CD14-positive monocyte (primary cell): ENCODE data around the gene ATP5PD. TPM values are rescaled to one million over a fixed set of nuclear protein-coding genes. Genes with fewer than 3 reads are reported as not detected.

Experiments used
- DNase-seq, 3 donors: peaks; one replicate each; pipeline ENCODE4 v3.0.0-alpha.2; 2011 to 2022
- H2AFZ ChIP-seq: 2 replicates; pipeline ENCODE4 v1.6.0; 2012; ENCODE audit warnings: mild to moderate bottlenecking, low read depth, low read length, inconsistent platforms; ENCODE audit not compliant: insufficient read depth, poor library complexity, severe bottlenecking
- H3K27ac ChIP-seq, 2 donors: 1 replicate in 1 of 2; 2 replicates in 1 of 2; pipeline ENCODE4 v1.5.1; 2012 to 2013; ENCODE audit warnings: low read length in 2 of 2, control low read depth in 1 of 2, inconsistent platforms in 1 of 2, low read depth in 1 of 2, mild to moderate bottlenecking in 1 of 2
- H3K27me3 ChIP-seq, 2 donors: one replicate each; pipeline versions ENCODE4 v1.6.0 to v1.6.1; 2011 to 2013; ENCODE audit warnings: low read length in 2 of 2; ENCODE audit not compliant: control insufficient read depth in 2 of 2, insufficient read depth in 2 of 2
- H3K36me3 ChIP-seq, 2 donors: replicated peaks in 1 of 2; 1 replicate in 1 of 2; 2 replicates in 1 of 2; pipeline versions ENCODE4 v1.5.1 to v1.6.1; 2012 to 2013; ENCODE audit warnings: low read length in 2 of 2, control low read depth in 1 of 2, inconsistent platforms in 1 of 2, mild to moderate bottlenecking in 1 of 2; ENCODE audit not compliant: insufficient read depth in 2 of 2, control insufficient read depth in 1 of 2
- H3K4me1 ChIP-seq, 2 donors: 1 replicate in 1 of 2; 2 replicates in 1 of 2; pipeline versions ENCODE4 v1.5.1 to v1.6.1; 2012 to 2013; ENCODE audit warnings: low read length in 2 of 2, control low read depth in 1 of 2, inconsistent platforms in 1 of 2, mild to moderate bottlenecking in 1 of 2, moderate library complexity in 1 of 2; ENCODE audit not compliant: insufficient read depth in 2 of 2, control insufficient read depth in 1 of 2
- H3K4me2 ChIP-seq: replicated peaks from 2 replicates; pipeline ENCODE3; 2012; ENCODE audit warnings: low read length, moderate library complexity, mild to moderate bottlenecking; ENCODE audit not compliant: poor library complexity, severe bottlenecking; ENCODE audit errors: extremely low read depth
- H3K4me3 ChIP-seq, 3 experiments: fragments of 200-600 bp in 1 of 3; sonication (generic) in 1 of 3; replicated peaks in 1 of 3; 1 replicate in 2 of 3; 2 replicates in 1 of 3; pipeline ENCODE4 v1.5.1; 2011 to 2013; ENCODE audit warnings: low read length in 3 of 3, mild to moderate bottlenecking in 3 of 3, control low read depth in 2 of 3, low read depth in 2 of 3, inconsistent platforms in 1 of 3, moderate library complexity in 1 of 3
- H3K79me2 ChIP-seq: 2 replicates; pipeline ENCODE4 v1.6.0; 2012; ENCODE audit warnings: mild to moderate bottlenecking, control low read depth, inconsistent platforms, low read length, moderate library complexity; ENCODE audit not compliant: insufficient read depth
- H3K9ac ChIP-seq: 2 replicates; pipeline ENCODE4 v1.6.0; 2017; ENCODE audit warnings: low read length, mild to moderate bottlenecking; ENCODE audit not compliant: insufficient read depth, poor library complexity, severe bottlenecking
- H3K9me3 ChIP-seq, 2 donors: replicated peaks in 1 of 2; 1 replicate in 1 of 2; 2 replicates in 1 of 2; pipeline versions ENCODE4 v1.5.1 to v1.6.1; 2012 to 2013; ENCODE audit warnings: low read length in 2 of 2, control low read depth in 1 of 2; ENCODE audit not compliant: control insufficient read depth in 1 of 2, insufficient read depth in 1 of 2
- H4K20me1 ChIP-seq: 2 replicates; pipeline ENCODE4 v1.6.0; 2012; ENCODE audit warnings: mild to moderate bottlenecking, low read length, control low read depth, moderate library complexity; ENCODE audit not compliant: insufficient read depth
- H3K27ac Mint-ChIP-seq, 7 donors: one replicate each; pipeline ENCODE4 v1.8.0; 2020; ENCODE audit warnings: mild to moderate bottlenecking in 7 of 7, mixed read lengths in 7 of 7, moderate library complexity in 6 of 7, inconsistent platforms in 2 of 7
- H3K27me3 Mint-ChIP-seq, 3 donors: one replicate each; pipeline ENCODE4 v1.8.0; 2021 to 2022; ENCODE audit warnings: low read depth in 3 of 3, mild to moderate bottlenecking in 3 of 3, mixed read lengths in 3 of 3, moderate library complexity in 3 of 3, inconsistent platforms in 1 of 3
- H3K36me3 Mint-ChIP-seq, 2 donors: one replicate each; pipeline ENCODE4 v1.8.0; 2020; ENCODE audit warnings: mixed read lengths in 2 of 2, inconsistent platforms in 1 of 2, mild to moderate bottlenecking in 1 of 2
- H3K4me1 Mint-ChIP-seq: one replicate; pipeline ENCODE4 v1.8.0; 2020; ENCODE audit warnings: mild to moderate bottlenecking, mixed read lengths
- H3K4me3 Mint-ChIP-seq, 2 donors: one replicate each; pipeline ENCODE4 v1.8.0; 2020; ENCODE audit warnings: mild to moderate bottlenecking in 2 of 2, mixed read lengths in 2 of 2, moderate library complexity in 1 of 2
- H3K9me3 Mint-ChIP-seq, 7 donors: one replicate each; pipeline ENCODE4 v1.8.0; 2020 to 2022; ENCODE audit warnings: mixed read lengths in 7 of 7, mild to moderate bottlenecking in 6 of 7, moderate library complexity in 6 of 7, inconsistent platforms in 2 of 7
- WGBS: methylation state at CpG from one replicate; pipeline ENCODE4 v1.1.5; 2013; ENCODE audit warnings: missing lambda C conversion rate; ENCODE audit not compliant: insufficient coverage; 5-methylcytosine and 5-hydroxymethylcytosine counted together
- intact Hi-C, 2 donors: fragments of 100-400 bp; cut with micrococcal nuclease; formaldehyde crosslinking; loops; one replicate each; pipeline versions ENCODE4 v1.15.0 to v1.15.1; 2023
- polyA plus RNA-seq, 3 donors: library from polyadenylated mRNA; depleted of rRNA in 1 of 3; unstranded in 2 of 3; stranded (reverse) in 1 of 3; fragments of 300-500 nt in 2 of 3; fragments of >200 nt in 1 of 3; fragmentation: Illumina TruSeq in 2 of 3; gene quantifications; 1 replicate in 2 of 3; 2 replicates in 1 of 3; pipeline ENCODE4 v1.2.3, GENCODE V29; 2012 to 2021
- TF ChIP-seq, protein P1 (sequence below): fragments of 200-600 bp; IDR thresholded peaks from one replicate; pipeline ENCODE4 v1.8.0; 2022; ENCODE audit warnings: antibody characterized with exemption, mild to moderate bottlenecking

Gene ATP5PD
- polyA plus RNA-seq, 3 donors: 139 to 451 (median 437) TPM

DNA sequence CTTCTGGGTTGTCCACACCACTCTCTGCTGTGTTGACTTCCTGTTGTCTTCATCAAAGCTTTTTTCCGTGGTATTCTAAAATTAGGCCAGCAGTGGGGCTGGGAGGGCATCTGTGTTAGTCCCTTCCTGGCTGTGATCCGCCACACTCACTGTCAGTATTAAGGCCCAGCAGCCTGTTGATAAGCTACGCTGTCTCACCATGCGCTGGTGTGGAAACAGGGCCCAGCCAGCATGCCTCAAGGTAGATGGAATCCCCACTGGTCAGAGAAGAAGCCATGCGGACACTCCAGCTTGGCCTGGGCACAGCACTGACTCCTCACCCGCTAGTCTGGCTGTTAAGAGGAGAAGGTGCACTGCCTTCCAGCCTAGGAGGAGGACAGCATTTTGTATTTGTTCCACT lies 48.0 kb downstream of the ATP5PD start:
- no peak overlapping the region for H3K27ac Mint-ChIP-seq
- H3K4me3 ChIP-seq: no peak overlapping the region
- no peaks in the 10 kb centered on the region for H3K4me1 ChIP-seq
- H3K4me1 Mint-ChIP-seq: peaks cover 15% of the 10 kb centered on the region
- no peak overlapping the region for H2AFZ ChIP-seq
- H3K9me3 ChIP-seq: no peaks in the 10 kb centered on the region
- H3K27me3 Mint-ChIP-seq: peaks cover 2 to 3% (median 2%) of the 10 kb centered on the region in 3 donors
- intact Hi-C loops: no loop called here
- WGBS: 74% methylated on average over 6 of the region's 6 CpGs
- no peaks in the 10 kb centered on the region for H4K20me1 ChIP-seq
- no peak overlapping the region for H3K4me3 Mint-ChIP-seq
- no peaks in the 10 kb centered on the region for H3K36me3 Mint-ChIP-seq
- H3K27me3 ChIP-seq: no peaks in the 10 kb centered on the region
- H3K4me2 ChIP-seq: no peak overlapping the region
- no peaks in the 10 kb centered on the region for H3K79me2 ChIP-seq
- TF ChIP-seq, protein P1, sequence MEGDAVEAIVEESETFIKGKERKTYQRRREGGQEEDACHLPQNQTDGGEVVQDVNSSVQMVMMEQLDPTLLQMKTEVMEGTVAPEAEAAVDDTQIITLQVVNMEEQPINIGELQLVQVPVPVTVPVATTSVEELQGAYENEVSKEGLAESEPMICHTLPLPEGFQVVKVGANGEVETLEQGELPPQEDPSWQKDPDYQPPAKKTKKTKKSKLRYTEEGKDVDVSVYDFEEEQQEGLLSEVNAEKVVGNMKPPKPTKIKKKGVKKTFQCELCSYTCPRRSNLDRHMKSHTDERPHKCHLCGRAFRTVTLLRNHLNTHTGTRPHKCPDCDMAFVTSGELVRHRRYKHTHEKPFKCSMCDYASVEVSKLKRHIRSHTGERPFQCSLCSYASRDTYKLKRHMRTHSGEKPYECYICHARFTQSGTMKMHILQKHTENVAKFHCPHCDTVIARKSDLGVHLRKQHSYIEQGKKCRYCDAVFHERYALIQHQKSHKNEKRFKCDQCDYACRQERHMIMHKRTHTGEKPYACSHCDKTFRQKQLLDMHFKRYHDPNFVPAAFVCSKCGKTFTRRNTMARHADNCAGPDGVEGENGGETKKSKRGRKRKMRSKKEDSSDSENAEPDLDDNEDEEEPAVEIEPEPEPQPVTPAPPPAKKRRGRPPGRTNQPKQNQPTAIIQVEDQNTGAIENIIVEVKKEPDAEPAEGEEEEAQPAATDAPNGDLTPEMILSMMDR: no peak
- H3K9me3 Mint-ChIP-seq: peaks cover 0 to 2% (median 0%) of the 10 kb centered on the region in 7 donors
- no peak overlapping the region for H3K9ac ChIP-seq
- no peak overlapping the region for H3K27ac ChIP-seq
- no peak for DNase-seq
- H3K36me3 ChIP-seq: no peaks in the 10 kb centered on the region

DNA sequence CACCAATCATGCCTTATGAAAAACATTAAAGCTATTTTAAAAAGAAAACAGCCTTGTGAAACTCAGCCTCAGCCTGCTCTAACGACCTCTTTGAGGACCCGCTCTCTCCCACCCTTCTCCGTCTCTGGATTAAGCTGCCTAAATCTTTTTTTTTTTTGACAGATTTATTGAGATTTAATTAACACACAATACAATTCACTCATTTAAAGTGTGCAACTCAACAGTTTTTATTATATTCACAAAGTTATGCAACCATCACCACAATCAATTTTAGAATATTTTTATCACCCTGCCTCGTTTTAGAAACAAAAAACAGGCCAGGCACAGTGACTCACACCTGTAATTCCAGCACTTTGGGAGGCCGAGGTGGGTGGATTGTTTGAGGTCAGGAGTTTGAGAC lies 50.9 kb downstream of the ATP5PD start:
- intact Hi-C loops: no loop called here
- no peak overlapping the region for H3K4me2 ChIP-seq
- no peaks in the 10 kb centered on the region for H3K9me3 ChIP-seq
- H3K27ac ChIP-seq: no peak overlapping the region
- peaks cover 0 to 2% (median 0%) of the 10 kb centered on the region in 7 donors for H3K9me3 Mint-ChIP-seq
- no peaks in the 10 kb centered on the region for H3K79me2 ChIP-seq
- H3K27ac Mint-ChIP-seq: no peak overlapping the region
- H3K27me3 Mint-ChIP-seq: peaks cover 4 to 10% (median 4%) of the 10 kb centered on the region in 3 donors
- H3K36me3 ChIP-seq: no peaks in the 10 kb centered on the region
- no peak overlapping the region for H2AFZ ChIP-seq
- H3K4me3 Mint-ChIP-seq: no peak overlapping the region
- no peak overlapping the region for H3K4me3 ChIP-seq
- no peaks in the 10 kb centered on the region for H4K20me1 ChIP-seq
- 100% methylated on average over 3 of the region's 5 CpGs for WGBS
- no peaks in the 10 kb centered on the region for H3K36me3 Mint-ChIP-seq
- TF ChIP-seq, protein P1: no peak
- H3K4me1 ChIP-seq: no peaks in the 10 kb centered on the region
- no peak for DNase-seq
- no peaks in the 10 kb centered on the region for H3K27me3 ChIP-seq
- peaks cover 18% of the 10 kb centered on the region for H3K4me1 Mint-ChIP-seq
- no peak overlapping the region for H3K9ac ChIP-seq
